GM19468 (cell line): Measurements from ENCODE around the gene PNRC2.

Experiments
- ATAC-seq: cut with Tn5 transposase; IDR thresholded peaks from one replicate; pipeline ENCODE4 v1.9.1; 2021; ENCODE audit warnings: mild to moderate bottlenecking, moderate library complexity, moderate number of reproducible peaks; ENCODE audit not compliant: unreplicated experiment; ENCODE audit errors: extremely low read depth

Gene PNRC2, protein sequence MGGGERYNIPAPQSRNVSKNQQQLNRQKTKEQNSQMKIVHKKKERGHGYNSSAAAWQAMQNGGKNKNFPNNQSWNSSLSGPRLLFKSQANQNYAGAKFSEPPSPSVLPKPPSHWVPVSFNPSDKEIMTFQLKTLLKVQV

GRCh38 chr1:23959461-23960290 lies at the start of gene PNRC2:
PNRC2 (plus strand) TSS chr1:23959828; CDS start chr1:23961458, 1,630 bp downstream.
- peak; percentile 45 for ATAC-seq

DNA sequence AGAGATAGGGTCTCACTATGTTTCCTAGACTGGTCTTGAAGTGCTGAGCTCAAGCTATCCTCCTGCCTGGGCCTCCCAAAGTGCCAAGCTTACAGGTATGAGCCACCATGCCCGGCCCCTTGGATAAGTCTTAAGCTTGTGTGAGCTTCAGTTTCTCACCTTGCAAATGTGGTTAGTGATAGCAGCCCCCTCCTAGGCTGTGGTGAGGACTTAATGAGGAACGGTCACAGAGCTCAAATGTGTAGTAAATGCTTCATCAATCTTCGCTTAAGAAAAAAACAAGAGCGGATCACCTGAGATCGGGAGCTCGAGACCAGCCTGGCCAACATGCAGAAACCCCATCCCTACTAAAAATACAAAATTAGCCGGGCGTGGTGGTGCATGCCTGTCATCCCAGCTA lies 49.5 kb upstream of the PNRC2 start:
- ATAC-seq, result no peak

DNA sequence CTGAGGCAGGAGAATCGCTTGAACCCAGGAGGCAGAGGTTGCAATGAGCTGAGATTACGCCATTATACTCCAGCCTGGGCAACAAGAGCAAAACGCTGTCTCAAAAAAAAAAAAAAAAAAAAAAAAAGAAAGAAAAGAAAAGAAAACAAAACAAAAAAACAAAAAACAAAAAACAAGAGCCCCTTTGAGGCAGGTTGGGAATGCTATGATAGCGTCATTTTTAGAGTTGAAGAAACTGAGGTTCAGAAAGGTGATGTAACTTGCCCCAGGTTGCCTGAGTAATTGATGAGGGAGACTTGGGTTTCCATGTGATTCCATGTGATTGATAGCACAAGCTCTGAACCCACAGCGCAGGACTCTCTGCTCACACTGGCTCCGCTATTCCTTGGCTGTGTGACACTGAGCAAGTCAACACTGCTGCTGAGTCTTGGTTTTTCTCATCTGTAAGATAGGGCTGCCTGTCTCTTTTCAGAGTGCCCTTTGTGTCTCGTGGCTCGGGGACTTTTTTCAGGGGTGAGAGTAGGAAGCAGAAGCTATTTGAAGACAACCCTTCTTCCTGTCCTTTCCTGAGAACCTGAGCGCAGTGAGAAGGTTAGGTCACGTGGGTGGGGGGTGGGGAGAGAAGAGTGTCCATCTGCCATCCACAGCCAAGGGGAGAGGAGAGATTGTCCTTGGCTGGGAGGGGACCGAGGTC lies 48.9 kb upstream of the PNRC2 start:
- ATAC-seq, result no peak

DNA sequence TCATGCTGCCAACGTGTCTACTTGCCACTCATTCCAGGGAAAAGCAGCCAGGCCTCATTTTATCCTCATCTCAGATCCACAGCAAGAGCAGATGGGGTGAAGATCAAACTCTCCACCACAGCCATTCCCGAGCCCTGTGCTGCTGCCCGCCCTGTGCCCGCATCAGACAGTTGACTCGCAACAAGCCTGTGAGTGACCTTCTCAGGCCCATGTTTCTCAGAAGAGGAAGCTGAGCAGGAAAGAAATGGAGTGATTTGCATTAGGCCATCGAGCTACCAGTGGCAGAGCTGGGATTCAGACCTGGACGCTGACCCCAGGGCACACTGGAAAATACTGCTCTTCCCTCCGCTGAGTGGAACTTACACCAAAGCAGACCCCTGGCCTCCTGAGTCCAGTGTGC lies 47.7 kb upstream of the PNRC2 start:
- ATAC-seq, result no peak

GRCh38 chr1:23913212-23913880 lies 46.3 kb upstream of the PNRC2 start, which contains the start of gene CNR2:
CNR2 (minus strand) TSS chr1:23913362; CDS start chr1:23875617, 37,745 bp downstream.
- ATAC-seq, result no peak

GRCh38 chr1:23914921-23915320 lies 44.7 kb upstream of the PNRC2 start:
- ATAC-seq, result no peak

GRCh38 chr1:23915466-23915865 lies 44.2 kb upstream of the PNRC2 start:
- ATAC-seq, result no peak

GRCh38 chr1:23916209-23917131 lies 43.2 kb upstream of the PNRC2 start:
- ATAC-seq, result no peak

GRCh38 chr1:23922321-23922943 lies 37.2 kb upstream of the PNRC2 start:
- ATAC-seq, result no peak

GRCh38 chr1:23923592-23924499 lies 35.8 kb upstream of the PNRC2 start:
- ATAC-seq, result no peak

GRCh38 chr1:23924601-23925000 lies 35.0 kb upstream of the PNRC2 start:
- no peak for ATAC-seq

DNA sequence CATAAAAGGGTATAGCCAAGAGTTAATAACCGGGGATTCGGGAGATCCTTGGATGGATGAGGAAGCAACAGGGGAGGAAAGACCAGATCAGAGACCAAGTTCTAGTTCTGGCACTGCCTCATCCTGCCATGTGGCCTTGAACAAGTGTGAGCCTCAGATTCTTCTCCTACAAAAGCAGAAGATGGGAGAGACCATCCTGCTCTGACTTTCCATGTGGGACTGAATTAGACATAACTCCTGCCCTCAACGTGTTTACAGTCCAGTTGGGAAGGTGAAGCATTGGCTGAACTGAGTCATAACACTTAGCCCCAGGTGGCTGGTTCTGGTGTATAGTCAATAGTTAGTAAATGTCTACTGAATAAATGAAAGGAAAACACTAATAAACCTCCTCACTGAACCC lies 34.3 kb upstream of the PNRC2 start:
- ATAC-seq, result no peak

- no peak for ATAC-seq
Observed at GRCh38 chr1:23927097-23927496, 32.5 kb upstream of the PNRC2 start.

DNA sequence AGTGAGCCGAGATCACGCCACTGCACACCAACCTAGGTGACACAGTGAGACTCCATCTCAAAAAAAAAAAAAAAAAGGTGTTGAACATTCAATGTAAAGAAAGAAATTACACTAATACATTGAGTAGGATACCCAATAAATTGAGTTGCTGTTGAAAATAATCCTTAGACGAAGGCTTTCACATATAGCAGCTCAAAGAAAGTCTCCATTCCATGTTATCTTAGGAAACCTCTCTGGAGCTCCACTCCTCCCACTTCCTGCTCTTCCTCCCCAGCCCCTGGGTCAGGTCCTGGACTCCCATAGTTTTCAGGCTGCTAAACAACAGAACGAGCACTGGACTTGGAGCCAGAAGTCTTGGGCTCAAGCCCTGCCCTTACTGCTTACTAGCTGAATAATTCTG lies 30.8 kb upstream of the PNRC2 start:
- ATAC-seq, result no peak

GRCh38 chr1:23930270-23930669 lies 29.4 kb upstream of the PNRC2 start:
- no peak for ATAC-seq

DNA sequence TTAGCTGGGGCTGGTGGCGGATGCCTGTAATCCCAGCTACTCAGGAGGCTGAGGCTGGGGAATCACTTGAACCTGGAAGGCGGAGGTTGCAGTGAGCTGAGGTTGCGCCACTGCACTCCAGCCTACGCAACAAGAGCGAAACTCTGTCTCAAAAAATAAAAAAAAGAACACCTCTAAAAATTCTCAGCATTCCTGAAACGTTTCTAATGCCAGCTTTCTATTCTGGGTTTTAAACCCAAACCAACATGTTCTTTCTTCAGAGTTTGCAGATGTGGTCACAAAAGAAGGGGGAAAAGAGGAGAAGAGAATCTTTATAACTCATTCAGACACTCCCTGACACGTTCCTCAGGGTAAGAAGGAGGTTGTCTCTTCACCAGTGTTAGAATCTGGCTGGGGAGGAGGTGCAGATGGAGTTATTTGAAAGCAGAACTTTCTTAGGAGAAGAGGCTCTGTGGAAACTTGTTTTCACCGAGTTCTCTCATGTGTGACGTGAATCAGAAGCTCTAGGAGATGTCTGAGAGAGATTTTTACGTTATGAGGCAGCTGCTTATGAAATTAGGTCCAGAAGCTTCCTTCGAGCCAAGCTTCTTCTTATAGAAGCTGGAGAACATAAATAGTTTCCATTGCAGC lies 28.7 kb upstream of the PNRC2 start:
- ATAC-seq, result no peak

GRCh38 chr1:23931491-23931880 lies 28.1 kb upstream of the PNRC2 start:
- no peak for ATAC-seq
